GM12878 (cell line): Measurements from ENCODE around the gene ELMO3. TPM values are rescaled to one million over a fixed set of nuclear protein-coding genes. Genes with fewer than 3 reads are reported as not detected.

ENCODE experiments used
- BMI1 ChIP-seq: fragments of 450-650 bp; IDR thresholded peaks from 2 replicates; pipeline ENCODE4 v1.6.1; 2016; ENCODE audit warnings: mild to moderate bottlenecking, moderate library complexity, borderline replicate concordance
- CBFB ChIP-seq: IDR thresholded peaks from 2 replicates; pipeline ENCODE4 v1.6.1; 2016; ENCODE audit warnings: antibody characterized with exemption, low read depth
- CREB1 ChIP-seq: IDR thresholded peaks from 2 replicates; pipeline ENCODE4 v1.6.1; 2012; ENCODE audit warnings: low read depth, mild to moderate bottlenecking, inconsistent platforms
- FOXM1 ChIP-seq: IDR thresholded peaks from 2 replicates; pipeline ENCODE4 v1.6.1; 2012; ENCODE audit warnings: low read depth, mild to moderate bottlenecking, inconsistent platforms, low read length, moderate library complexity
- KAT2A ChIP-seq: conservative IDR thresholded peaks from 2 replicates; pipeline ENCODE4 v1.6.1; 2011; ENCODE audit warnings: low read depth, low read length; ENCODE audit not compliant: control insufficient read depth
- LARP7 ChIP-seq: fragments of 450-650 bp; IDR thresholded peaks from 2 replicates; pipeline ENCODE4 v1.6.1; 2017; ENCODE audit warnings: mild to moderate bottlenecking
- MXI1 ChIP-seq: fragments of 150-350 bp; IDR thresholded peaks from 2 replicates; pipeline ENCODE4 v1.6.1; 2011; ENCODE audit warnings: low read depth, mild to moderate bottlenecking, inconsistent platforms, low read length, improper control_type of control experiment
- NFXL1 ChIP-seq: fragments of 450-650 bp; IDR thresholded peaks from 2 replicates; pipeline ENCODE4 v1.6.1; 2017; ENCODE audit warnings: antibody characterized with exemption, mild to moderate bottlenecking, borderline replicate concordance
- NR2C2 ChIP-seq: IDR thresholded peaks from 2 replicates; pipeline ENCODE4 v1.6.1; 2011; ENCODE audit warnings: borderline replicate concordance, low read depth; ENCODE audit not compliant: control insufficient read depth, insufficient read length
- PML ChIP-seq: IDR thresholded peaks from 2 replicates; pipeline ENCODE4 v1.6.1; 2012; ENCODE audit warnings: low read length, inconsistent platforms
- POU2F2 ChIP-seq: IDR thresholded peaks from 3 replicates; pipeline ENCODE4 v1.6.1; 2011; ENCODE audit warnings: low read depth, mild to moderate bottlenecking, low read length, borderline replicate concordance
- RUNX3 ChIP-seq: IDR thresholded peaks from 2 replicates; pipeline ENCODE4 v1.6.1; 2012; ENCODE audit warnings: low read length, inconsistent platforms
- SRF ChIP-seq, 2 experiments: IDR thresholded peaks; 2 replicates each; pipeline ENCODE4 v1.6.1; 2011; ENCODE audit warnings: low read depth in 2 of 2, low read length in 2 of 2, mild to moderate bottlenecking in 1 of 2, moderate library complexity in 1 of 2
- USF1 ChIP-seq: IDR thresholded peaks from 2 replicates; pipeline ENCODE4 v1.6.1; 2011; ENCODE audit warnings: borderline replicate concordance, low read depth, mild to moderate bottlenecking, moderate library complexity, mixed read lengths, low read length; ENCODE audit not compliant: insufficient read depth; ENCODE audit errors: extremely low read length
- ZBTB33 ChIP-seq: fragments of 450-650 bp; IDR thresholded peaks from 2 replicates; pipeline ENCODE4 v1.6.1; 2017; ENCODE audit warnings: mild to moderate bottlenecking
- ZBTB4 ChIP-seq: fragments of 450-650 bp; formaldehyde crosslinking; IDR thresholded peaks from 2 replicates; pipeline ENCODE4 v1.4.0; 2022; ENCODE audit warnings: mild to moderate bottlenecking, moderate library complexity
- ZNF592 ChIP-seq: fragments of 450-650 bp; IDR thresholded peaks from 2 replicates; pipeline ENCODE4 v1.6.1; 2017; ENCODE audit warnings: mild to moderate bottlenecking, moderate library complexity
- polyA plus RNA-seq, 11 experiments: library from polyadenylated mRNA; depleted of rRNA in 4 of 11; unstranded in 6 of 11; stranded (reverse) in 5 of 11; fragments of >200 nt; fragmentation: Nextera tagmentation in 4 of 11; fragmentation: Illumina TruSeq in 1 of 11; extraction: Ambion mirVana in 4 of 11; extraction: Trizol in 1 of 11; gene quantifications; 1 replicate in 1 of 11; 2 replicates in 10 of 11; pipeline versions ENCODE4 v1.2.1 to v1.2.3, GENCODE V29; 2011 to 2016; ENCODE audit warnings: inconsistent platforms in 2 of 11, missing spikeins in 2 of 11, low read depth in 1 of 11
- total RNA-seq, 4 experiments: library from RNA; depleted of rRNA in 3 of 4; stranded (reverse); fragments of >200 nt in 3 of 4; fragmentation: Illumina TruSeq in 1 of 4; extraction: Trizol in 1 of 4; gene quantifications; 2 replicates each; pipeline versions ENCODE4 v1.2.1 to v1.2.3, GENCODE V29; 2013 to 2021
- TF ChIP-seq, protein P1 (sequence below): IDR thresholded peaks from 2 replicates; pipeline ENCODE4 v1.6.1; 2012; ENCODE audit warnings: low read length, inconsistent platforms

ELMO3 gene
- total and polyA plus RNA-seq, 10 of the 15 experiments (the other 5 are each of a cell fraction or from before 2014, with no cell fraction given), result 0.05 to 4.7 (median 0.96) TPM; not detected in 1

- TF ChIP-seq CREB1, result no peak
- TF ChIP-seq ZNF592, result no peak
- 0 out of 2 replicates have a peak, but pooled peaks have one; percentile 24 for TF ChIP-seq LARP7
- TF ChIP-seq, protein P1, sequence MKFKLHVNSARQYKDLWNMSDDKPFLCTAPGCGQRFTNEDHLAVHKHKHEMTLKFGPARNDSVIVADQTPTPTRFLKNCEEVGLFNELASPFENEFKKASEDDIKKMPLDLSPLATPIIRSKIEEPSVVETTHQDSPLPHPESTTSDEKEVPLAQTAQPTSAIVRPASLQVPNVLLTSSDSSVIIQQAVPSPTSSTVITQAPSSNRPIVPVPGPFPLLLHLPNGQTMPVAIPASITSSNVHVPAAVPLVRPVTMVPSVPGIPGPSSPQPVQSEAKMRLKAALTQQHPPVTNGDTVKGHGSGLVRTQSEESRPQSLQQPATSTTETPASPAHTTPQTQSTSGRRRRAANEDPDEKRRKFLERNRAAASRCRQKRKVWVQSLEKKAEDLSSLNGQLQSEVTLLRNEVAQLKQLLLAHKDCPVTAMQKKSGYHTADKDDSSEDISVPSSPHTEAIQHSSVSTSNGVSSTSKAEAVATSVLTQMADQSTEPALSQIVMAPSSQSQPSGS, result no peak
- TF ChIP-seq POU2F2, result peak; percentile 56; the same call in 1 of the 3 replicates
- TF ChIP-seq NR2C2, result no peak
- TF ChIP-seq RUNX3, result 0 out of 2 replicates have a peak, but pooled peaks have one; percentile 13
- no peak for TF ChIP-seq FOXM1
- no peak for TF ChIP-seq KAT2A
- no peak for TF ChIP-seq SRF (IDR thresholded peaks at IDR 0.05; ENCODE audit: low read depth in 2 of 2, low read length in 2 of 2)
- TF ChIP-seq BMI1, result no peak
- TF ChIP-seq PML, result no peak
- no peak for TF ChIP-seq CBFB
- TF ChIP-seq ZBTB33, result no peak
- no peak for TF ChIP-seq NFXL1
- no peak for TF ChIP-seq USF1
- peak; percentile 97 for TF ChIP-seq MXI1
- TF ChIP-seq ZBTB4 (CRISPR knock-in tag), result no peak
These were observed 13.8 kb upstream of the ELMO3 start (continued) for GRCh38 chr16:67184995-67185650.
